ENCODE results near the gene AMN. TPM values are rescaled to one million over a fixed set of nuclear protein-coding genes. Genes with fewer than 3 reads are reported as not detected.

The AMN gene
- total RNA-seq, 4 donors from 2014 or later: 0.21 TPM; not detected in 3

DNA sequence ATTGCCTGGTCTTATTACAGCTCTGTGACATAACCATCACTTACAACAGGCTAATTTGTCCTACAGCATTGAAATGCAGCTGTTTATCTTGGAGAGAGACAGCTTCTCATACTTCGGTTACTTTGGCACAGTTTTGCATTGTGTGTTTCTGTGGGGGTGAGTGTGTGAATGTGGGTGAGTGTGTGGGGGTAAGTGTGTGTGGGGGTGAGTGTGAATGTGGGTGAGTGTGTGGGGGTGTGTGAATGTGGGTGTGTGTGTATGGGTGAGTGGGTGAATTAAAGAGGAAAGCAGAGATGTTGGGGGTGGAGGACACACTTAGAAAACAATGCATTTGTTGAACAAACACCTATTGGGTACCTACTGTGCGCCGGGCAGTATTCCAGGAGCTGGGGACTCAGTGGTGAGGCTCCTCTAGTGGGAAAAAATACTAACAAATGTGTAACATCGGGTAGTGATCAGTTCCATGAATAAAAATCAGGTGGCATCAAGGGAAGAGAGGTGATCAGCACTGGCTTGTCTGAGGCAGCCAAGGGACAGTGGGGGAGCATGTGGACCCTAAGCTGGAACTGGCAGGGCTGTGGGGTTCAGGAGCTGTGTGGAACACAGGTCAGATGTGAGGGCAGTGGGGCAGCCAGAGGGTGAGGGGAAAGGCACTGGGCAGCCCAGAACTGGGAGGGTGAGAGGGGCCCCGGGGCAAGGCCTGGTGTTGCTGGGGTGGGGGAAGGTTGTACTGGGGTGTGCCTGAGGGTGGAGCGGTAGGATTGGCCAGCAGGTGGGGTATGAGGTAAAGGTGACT is 44.1 kb upstream of the AMN start:
- H3K9me3 ChIP-seq: no peaks in the 10 kb centered on the region
- no peaks in the 10 kb centered on the region for H3K4me1 ChIP-seq
- no peak overlapping the region for H3K4me3 ChIP-seq
- TF ChIP-seq EP300 (IDR thresholded peaks at IDR 0.05) (no peak), POLR2A (IDR thresholded peaks at IDR 0.05) (no peak)
- TF ChIP-seq, protein P1, sequence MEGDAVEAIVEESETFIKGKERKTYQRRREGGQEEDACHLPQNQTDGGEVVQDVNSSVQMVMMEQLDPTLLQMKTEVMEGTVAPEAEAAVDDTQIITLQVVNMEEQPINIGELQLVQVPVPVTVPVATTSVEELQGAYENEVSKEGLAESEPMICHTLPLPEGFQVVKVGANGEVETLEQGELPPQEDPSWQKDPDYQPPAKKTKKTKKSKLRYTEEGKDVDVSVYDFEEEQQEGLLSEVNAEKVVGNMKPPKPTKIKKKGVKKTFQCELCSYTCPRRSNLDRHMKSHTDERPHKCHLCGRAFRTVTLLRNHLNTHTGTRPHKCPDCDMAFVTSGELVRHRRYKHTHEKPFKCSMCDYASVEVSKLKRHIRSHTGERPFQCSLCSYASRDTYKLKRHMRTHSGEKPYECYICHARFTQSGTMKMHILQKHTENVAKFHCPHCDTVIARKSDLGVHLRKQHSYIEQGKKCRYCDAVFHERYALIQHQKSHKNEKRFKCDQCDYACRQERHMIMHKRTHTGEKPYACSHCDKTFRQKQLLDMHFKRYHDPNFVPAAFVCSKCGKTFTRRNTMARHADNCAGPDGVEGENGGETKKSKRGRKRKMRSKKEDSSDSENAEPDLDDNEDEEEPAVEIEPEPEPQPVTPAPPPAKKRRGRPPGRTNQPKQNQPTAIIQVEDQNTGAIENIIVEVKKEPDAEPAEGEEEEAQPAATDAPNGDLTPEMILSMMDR (IDR thresholded peaks at IDR 0.05): no peak
- H3K27me3 ChIP-seq: no peaks in the 10 kb centered on the region
- 77 to 79% methylated on average over 6 of the region's 6 CpGs for WGBS, 2 donors
- DNase-seq (ENCODE audit: low spot score in 2 of 2): no peak
- H3K36me3 ChIP-seq: peaks cover 0 to 44% (median 0%) of the 10 kb centered on the region in 3 donors
- no peak overlapping the region for H3K27ac ChIP-seq

DNA sequence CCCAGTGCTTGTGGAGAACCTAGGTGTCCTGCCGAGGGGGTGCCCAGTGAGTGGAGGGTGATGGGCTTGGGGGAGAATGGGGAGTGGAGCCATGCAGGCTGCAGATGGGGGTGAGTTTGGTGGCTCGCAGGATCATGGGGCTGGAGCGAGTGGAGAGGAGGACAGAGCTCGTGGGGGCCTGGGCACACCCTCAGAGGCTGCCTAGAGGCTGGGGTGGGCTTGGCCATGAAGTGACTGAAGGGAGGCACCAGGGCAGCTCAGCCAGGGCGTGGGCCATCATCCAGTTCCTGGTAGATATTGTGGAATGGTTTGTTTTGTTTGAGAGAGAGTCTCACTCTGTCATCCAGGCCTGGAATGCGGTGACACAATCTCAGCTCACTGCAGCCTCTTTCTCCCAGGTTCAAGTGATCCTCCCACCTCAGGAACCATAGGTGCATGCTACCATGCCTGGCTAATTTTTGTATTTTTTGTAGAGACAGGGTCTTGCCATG is 43.4 kb upstream of the AMN start:
- no peaks in the 10 kb centered on the region for H3K27me3 ChIP-seq
- H3K9me3 ChIP-seq: no peaks in the 10 kb centered on the region
- no peak overlapping the region for H3K27ac ChIP-seq
- 89 to 97% methylated on average over 6 of the region's 6 CpGs for WGBS, 2 donors
- no peaks in the 10 kb centered on the region for H3K4me1 ChIP-seq
- H3K4me3 ChIP-seq: no peak overlapping the region
- TF ChIP-seq, protein P1 (IDR thresholded peaks at IDR 0.05): no peak
- TF ChIP-seq POLR2A (IDR thresholded peaks at IDR 0.05): no peak
- no peak for TF ChIP-seq EP300 (IDR thresholded peaks at IDR 0.05)
- peaks cover 0 to 49% (median 0%) of the 10 kb centered on the region in 3 donors for H3K36me3 ChIP-seq
- DNase-seq (ENCODE audit: low spot score in 2 of 2): no peak

DNA sequence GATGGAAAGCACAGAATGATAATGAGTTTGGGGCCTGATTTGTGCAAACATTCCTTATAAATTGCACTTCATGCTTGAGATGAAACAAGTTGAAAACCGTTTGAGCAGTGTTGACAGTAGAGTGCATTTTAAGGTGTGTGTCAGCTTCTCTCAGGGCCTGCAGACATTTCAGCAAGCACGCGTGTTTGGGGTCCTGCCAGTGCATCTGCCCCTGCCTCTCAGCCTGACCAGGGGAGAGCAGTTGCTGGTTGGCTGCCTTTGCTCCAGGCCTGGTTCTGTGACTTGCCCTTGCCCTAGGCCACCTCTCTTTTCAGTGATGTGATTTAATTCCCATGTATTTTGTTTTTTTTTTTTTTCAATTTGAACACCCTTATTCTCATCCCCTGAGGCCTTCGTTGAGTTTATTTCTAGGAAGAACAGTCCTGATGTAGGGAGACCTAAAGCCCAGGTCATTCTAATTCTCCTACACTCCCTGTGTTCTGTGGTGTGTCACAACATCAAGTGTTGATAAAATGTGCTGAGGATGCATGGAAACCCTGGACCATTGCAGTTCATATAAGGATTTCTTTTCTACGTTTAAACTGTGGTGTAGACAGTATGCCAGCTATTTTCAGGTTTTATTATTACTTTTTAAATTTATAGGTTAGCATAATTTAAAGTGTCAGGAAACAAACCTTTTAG is 40.1 kb upstream of the AMN start:
- H3K9me3 ChIP-seq: no peaks in the 10 kb centered on the region
- WGBS, 2 donors: 74 to 85% methylated on average over 5 of the region's 5 CpGs

DNA sequence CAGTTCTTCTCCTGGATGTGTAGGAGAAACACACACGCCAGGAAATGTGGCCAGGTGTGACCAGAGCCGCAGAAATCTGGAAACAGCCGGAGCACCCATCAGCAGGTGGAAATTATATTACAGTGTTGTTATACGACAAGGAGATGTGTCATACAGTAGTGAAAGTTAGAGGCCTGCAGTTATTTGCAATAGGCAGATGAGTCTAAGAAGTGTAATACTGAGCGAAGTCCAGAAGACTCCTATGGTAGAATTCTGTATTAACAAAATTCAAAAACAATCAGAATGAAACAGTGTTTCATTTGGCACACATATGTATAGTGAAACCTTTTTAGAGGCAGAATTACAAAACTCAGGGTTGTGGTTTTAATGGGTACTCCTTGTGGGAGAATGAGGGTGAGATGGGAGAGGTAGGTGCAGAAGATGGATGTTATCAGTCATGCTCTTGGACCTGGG is 39.3 kb upstream of the AMN start:
- H3K27ac ChIP-seq: no peak overlapping the region
- peaks cover 0 to 52% (median 0%) of the 10 kb centered on the region in 3 donors for H3K36me3 ChIP-seq
- WGBS, 2 donors: 91 to 94% methylated on average over 5 of the region's 5 CpGs
- no peak for DNase-seq (ENCODE audit: low spot score in 2 of 2)
- no peaks in the 10 kb centered on the region for H3K27me3 ChIP-seq
- no peaks in the 10 kb centered on the region for H3K9me3 ChIP-seq
- H3K4me1 ChIP-seq: no peaks in the 10 kb centered on the region
- no peak overlapping the region for H3K4me3 ChIP-seq
- TF ChIP-seq EP300 (IDR thresholded peaks at IDR 0.05) (no peak), POLR2A (IDR thresholded peaks at IDR 0.05) (no peak)
- TF ChIP-seq, protein P1 (IDR thresholded peaks at IDR 0.05): no peak

More for the DNA sequence above, 40.1 kb upstream of the AMN start:
- TF ChIP-seq POLR2A (IDR thresholded peaks at IDR 0.05): no peak
- TF ChIP-seq EP300 (IDR thresholded peaks at IDR 0.05): no peak
- TF ChIP-seq, protein P1 (IDR thresholded peaks at IDR 0.05): no peak
- no peak overlapping the region for H3K4me3 ChIP-seq
- H3K27me3 ChIP-seq: no peaks in the 10 kb centered on the region
- peaks cover 0 to 56% (median 0%) of the 10 kb centered on the region in 3 donors for H3K36me3 ChIP-seq
- DNase-seq (ENCODE audit: low spot score in 2 of 2): no peak
- no peak overlapping the region for H3K27ac ChIP-seq
- no peaks in the 10 kb centered on the region for H3K4me1 ChIP-seq

DNA sequence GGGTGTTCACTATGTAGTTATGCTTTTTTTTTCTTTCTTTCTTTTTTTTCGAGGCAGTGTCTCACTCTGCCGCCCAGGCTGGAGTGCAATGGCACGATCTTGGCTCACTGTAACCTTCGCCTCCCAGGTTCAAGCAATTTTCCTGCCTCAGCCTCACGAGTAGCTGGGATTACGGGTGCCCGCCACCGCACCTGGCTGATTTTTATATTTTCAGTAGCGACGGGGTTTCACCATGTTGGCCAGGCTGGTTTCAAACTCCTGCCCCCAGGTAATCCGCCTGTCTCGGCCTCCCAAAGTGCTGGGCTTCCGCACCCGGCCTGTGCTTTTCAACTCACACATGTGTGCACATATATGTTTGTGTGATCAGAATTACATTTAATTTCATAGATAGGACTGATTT is 38.9 kb upstream of the AMN start:
- Histone ChIP-seq H3K36me3 (peaks cover 0 to 55% (median 0%) of the 10 kb centered on the region in 3 donors), H3K27ac (no peak overlapping the region), H3K4me1 (no peaks in the 10 kb centered on the region), H3K9me3 (no peaks in the 10 kb centered on the region), H3K4me3 (no peak overlapping the region), H3K27me3 (no peaks in the 10 kb centered on the region)
- 92 to 96% methylated on average over 14 of the region's 14 CpGs for WGBS, 2 donors
- TF ChIP-seq, protein P1 (IDR thresholded peaks at IDR 0.05): no peak
- TF ChIP-seq POLR2A (IDR thresholded peaks at IDR 0.05) (no peak), EP300 (IDR thresholded peaks at IDR 0.05) (no peak)
- DNase-seq (ENCODE audit: low spot score in 2 of 2): no peak
